ENCODE measurements around the gene PHLDB1. TPM values are rescaled to one million over a fixed set of nuclear protein-coding genes. Genes with fewer than 3 reads are reported as not detected.
"Not testable (repeated sequence)": the region's sequence is repeated elsewhere in the genome, so short reads cannot be mapped to it uniquely, and the experiment has no call there.

Gene PHLDB1
- polyA plus RNA-seq, 3 donors = 0.17 TPM; not detected in 2

DNA sequence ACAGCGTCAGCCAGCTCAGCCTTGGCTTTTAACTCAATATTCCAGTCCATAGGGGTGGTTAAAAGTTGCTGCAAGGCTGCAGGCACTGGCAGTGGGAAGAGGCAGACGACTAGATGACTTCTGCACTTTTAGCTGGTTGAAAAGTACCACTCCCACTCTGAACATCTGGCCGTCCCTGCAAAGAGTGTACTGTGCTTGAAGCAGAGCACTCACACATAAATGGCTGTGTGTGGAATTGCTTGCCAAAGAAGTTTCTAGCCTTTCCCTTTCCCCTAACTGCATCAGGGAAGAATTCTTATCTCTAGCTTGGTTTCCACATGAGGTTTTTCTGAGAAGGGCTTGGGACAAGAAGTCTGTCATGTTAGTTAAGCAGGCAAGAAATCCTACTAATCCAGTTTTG lies 5.1 kb upstream of the PHLDB1 start:
- H3K9ac ChIP-seq (ENCODE audit: insufficient read depth, low read length, poor library complexity, severe bottlenecking) = no peak overlapping the region
- H3K9me3 ChIP-seq (replicated peaks in 1 of 2; ENCODE audit: control insufficient read depth in 1 of 2, insufficient read depth in 1 of 2, low read length in 2 of 2) = no peaks in the 10 kb centered on the region
- Mint-ChIP-seq H3K27ac (no peak overlapping the region), H3K36me3 (peaks cover 61% of the 10 kb centered on the region in 2 donors), H3K9me3 (peaks cover 0 to 4% (median 0%) of the 10 kb centered on the region in 7 donors), H3K4me3 (no peak overlapping the region), H3K27me3 (ENCODE audit: low read depth in 3 of 3) (peaks cover 19 to 23% (median 22%) of the 10 kb centered on the region in 3 donors), H3K4me1 (peaks cover 7% of the 10 kb centered on the region)
- no peaks in the 10 kb centered on the region for H3K79me2 ChIP-seq (ENCODE audit: insufficient read depth, low read length)
- no peak overlapping the region for H3K4me2 ChIP-seq (replicated peaks; ENCODE audit: extremely low read depth, low read length, poor library complexity, severe bottlenecking)
- TF ChIP-seq, protein P1, sequence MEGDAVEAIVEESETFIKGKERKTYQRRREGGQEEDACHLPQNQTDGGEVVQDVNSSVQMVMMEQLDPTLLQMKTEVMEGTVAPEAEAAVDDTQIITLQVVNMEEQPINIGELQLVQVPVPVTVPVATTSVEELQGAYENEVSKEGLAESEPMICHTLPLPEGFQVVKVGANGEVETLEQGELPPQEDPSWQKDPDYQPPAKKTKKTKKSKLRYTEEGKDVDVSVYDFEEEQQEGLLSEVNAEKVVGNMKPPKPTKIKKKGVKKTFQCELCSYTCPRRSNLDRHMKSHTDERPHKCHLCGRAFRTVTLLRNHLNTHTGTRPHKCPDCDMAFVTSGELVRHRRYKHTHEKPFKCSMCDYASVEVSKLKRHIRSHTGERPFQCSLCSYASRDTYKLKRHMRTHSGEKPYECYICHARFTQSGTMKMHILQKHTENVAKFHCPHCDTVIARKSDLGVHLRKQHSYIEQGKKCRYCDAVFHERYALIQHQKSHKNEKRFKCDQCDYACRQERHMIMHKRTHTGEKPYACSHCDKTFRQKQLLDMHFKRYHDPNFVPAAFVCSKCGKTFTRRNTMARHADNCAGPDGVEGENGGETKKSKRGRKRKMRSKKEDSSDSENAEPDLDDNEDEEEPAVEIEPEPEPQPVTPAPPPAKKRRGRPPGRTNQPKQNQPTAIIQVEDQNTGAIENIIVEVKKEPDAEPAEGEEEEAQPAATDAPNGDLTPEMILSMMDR (IDR thresholded peaks at IDR 0.05) = no peak
- peaks cover 17 to 26% of the 10 kb centered on the region in 2 donors for H3K27me3 ChIP-seq (ENCODE audit: control insufficient read depth in 2 of 2, insufficient read depth in 2 of 2, low read length in 2 of 2)
- WGBS (ENCODE audit: insufficient coverage) = no CpG with 5 or more reads among the region's 3 CpGs
- H2AFZ ChIP-seq (ENCODE audit: insufficient read depth, low read depth, low read length, poor library complexity, severe bottlenecking) = no peak overlapping the region
- no peak for DNase-seq
- no peak overlapping the region for H3K4me3 ChIP-seq (replicated peaks in 1 of 3; ENCODE audit: low read depth in 2 of 3, low read length in 3 of 3)
- no peaks in the 10 kb centered on the region for H3K4me1 ChIP-seq (ENCODE audit: control insufficient read depth in 1 of 2, insufficient read depth in 2 of 2, low read length in 2 of 2)
- intact Hi-C loops (cut with micrococcal nuclease) = no loop called here
- H3K36me3 ChIP-seq (replicated peaks in 1 of 2; ENCODE audit: control insufficient read depth in 1 of 2, insufficient read depth in 2 of 2, low read length in 2 of 2) = peaks cover 52 to 60% of the 10 kb centered on the region in 2 donors
- peaks cover 9% of the 10 kb centered on the region for H4K20me1 ChIP-seq (ENCODE audit: insufficient read depth, low read length)
- H3K27ac ChIP-seq (ENCODE audit: low read depth in 1 of 2, low read length in 2 of 2) = no peak overlapping the region

DNA sequence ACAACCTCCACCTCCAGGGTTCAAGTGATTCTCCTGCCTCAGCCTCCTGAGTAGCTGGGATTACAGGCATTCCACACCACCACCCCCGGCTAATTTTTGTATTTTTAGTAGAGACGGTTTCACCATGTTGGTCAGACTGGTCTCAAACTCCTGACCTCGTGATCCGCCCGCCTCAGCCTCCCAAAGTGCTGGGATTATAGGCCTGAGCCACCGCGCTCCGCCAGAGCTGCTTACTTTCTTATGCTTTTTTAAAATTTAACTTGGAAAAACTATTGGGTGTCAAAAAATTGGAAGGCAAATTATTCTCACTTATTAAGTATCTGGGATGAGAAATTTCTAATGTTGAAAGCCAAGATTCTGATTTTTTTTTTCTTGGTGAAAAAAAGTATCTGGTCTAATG lies 3.7 kb upstream of the PHLDB1 start:
- Mint-ChIP-seq H3K36me3 (peaks cover 48% of the 10 kb centered on the region in 2 donors), H3K27me3 (ENCODE audit: low read depth in 3 of 3) (peaks cover 24 to 37% (median 33%) of the 10 kb centered on the region in 3 donors), H3K4me1 (peaks cover 13% of the 10 kb centered on the region), H3K27ac (peak overlapping the region in 1 of 7 donors; percentile 28)
- peaks cover 40 to 46% of the 10 kb centered on the region in 2 donors for H3K36me3 ChIP-seq (replicated peaks in 1 of 2; ENCODE audit: control insufficient read depth in 1 of 2, insufficient read depth in 2 of 2, low read length in 2 of 2)
- DNase-seq; H3K27ac ChIP-seq (ENCODE audit: low read depth in 1 of 2, low read length in 2 of 2); H3K79me2 ChIP-seq (ENCODE audit: insufficient read depth, low read length); H3K4me2 ChIP-seq (replicated peaks; ENCODE audit: extremely low read depth, low read length, poor library complexity, severe bottlenecking); H4K20me1 ChIP-seq (ENCODE audit: insufficient read depth, low read length); H3K9me3 Mint-ChIP-seq; H3K4me3 Mint-ChIP-seq; H3K9ac ChIP-seq (ENCODE audit: insufficient read depth, low read length, poor library complexity, severe bottlenecking); H2AFZ ChIP-seq (ENCODE audit: insufficient read depth, low read depth, low read length, poor library complexity, severe bottlenecking); H3K9me3 ChIP-seq (replicated peaks in 1 of 2; ENCODE audit: control insufficient read depth in 1 of 2, insufficient read depth in 1 of 2, low read length in 2 of 2); intact Hi-C loops (cut with micrococcal nuclease); H3K4me3 ChIP-seq (replicated peaks in 1 of 3; ENCODE audit: low read depth in 2 of 3, low read length in 3 of 3): not testable (repeated sequence)
- H3K27me3 ChIP-seq (ENCODE audit: control insufficient read depth in 2 of 2, insufficient read depth in 2 of 2, low read length in 2 of 2) = peaks cover 22 to 38% of the 10 kb centered on the region in 2 donors
- H3K4me1 ChIP-seq (ENCODE audit: control insufficient read depth in 1 of 2, insufficient read depth in 2 of 2, low read length in 2 of 2) = peaks cover 11 to 13% of the 10 kb centered on the region in 2 donors
- 100% methylated on average over 4 of the region's 8 CpGs for WGBS (ENCODE audit: insufficient coverage)

Data from CD14-positive monocyte (primary cell).